ENCODE data around the gene REM2. TPM values are rescaled to one million over a fixed set of nuclear protein-coding genes. Genes with fewer than 3 reads are reported as not detected.

Gene REM2
- total RNA-seq, 4 donors from 2014 or later = 1.1 TPM; not detected in 3

DNA sequence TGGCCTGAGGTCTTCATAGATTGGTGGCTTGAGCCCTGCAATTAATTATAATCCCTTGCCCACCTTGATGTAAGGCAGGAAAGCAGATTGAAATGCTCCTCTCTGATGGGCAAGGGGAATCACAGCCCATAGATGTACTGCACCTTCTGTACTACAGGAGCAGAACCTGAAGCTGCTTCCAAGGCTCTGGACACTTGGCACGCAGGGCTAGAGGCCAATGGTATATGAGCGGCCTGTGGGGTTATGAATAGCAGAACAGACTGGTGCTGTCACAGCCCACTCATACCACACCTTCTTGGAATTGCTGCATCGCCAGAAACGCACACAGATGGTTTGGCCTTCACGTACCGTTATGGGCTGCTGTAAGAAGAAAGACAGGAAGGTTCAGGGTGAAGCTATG lies 37.7 kb downstream of the REM2 start:
- H3K27me3 ChIP-seq = no peaks in the 10 kb centered on the region
- H3K9me3 ChIP-seq = no peaks in the 10 kb centered on the region
- H3K36me3 ChIP-seq = peaks cover 3 to 56% of the 10 kb centered on the region in 2 donors
- H3K4me3 ChIP-seq = no peak overlapping the region
- peaks cover 6 to 23% of the 10 kb centered on the region in 2 donors for H3K4me1 ChIP-seq
- DNase-seq = no peak
- H3K27ac ChIP-seq = no peak overlapping the region
- in situ Hi-C loops (cut with MboI; ENCODE audit: low sequenced_read_pairs in 4 of 4) (no loop called here), intact Hi-C loops (cut with DNase I; ENCODE audit: low total_unique reads) (loop anchor here (10.0 kb wide), 2 partner anchors 364 to 634 kb away; partner anchors contain the start of genes HOMEZ, THTPA and ZFHX2)
- no peak for ATAC-seq
- TF ChIP-seq POLR2A (IDR thresholded peaks at IDR 0.05) = no peak
- TF ChIP-seq, protein P1, sequence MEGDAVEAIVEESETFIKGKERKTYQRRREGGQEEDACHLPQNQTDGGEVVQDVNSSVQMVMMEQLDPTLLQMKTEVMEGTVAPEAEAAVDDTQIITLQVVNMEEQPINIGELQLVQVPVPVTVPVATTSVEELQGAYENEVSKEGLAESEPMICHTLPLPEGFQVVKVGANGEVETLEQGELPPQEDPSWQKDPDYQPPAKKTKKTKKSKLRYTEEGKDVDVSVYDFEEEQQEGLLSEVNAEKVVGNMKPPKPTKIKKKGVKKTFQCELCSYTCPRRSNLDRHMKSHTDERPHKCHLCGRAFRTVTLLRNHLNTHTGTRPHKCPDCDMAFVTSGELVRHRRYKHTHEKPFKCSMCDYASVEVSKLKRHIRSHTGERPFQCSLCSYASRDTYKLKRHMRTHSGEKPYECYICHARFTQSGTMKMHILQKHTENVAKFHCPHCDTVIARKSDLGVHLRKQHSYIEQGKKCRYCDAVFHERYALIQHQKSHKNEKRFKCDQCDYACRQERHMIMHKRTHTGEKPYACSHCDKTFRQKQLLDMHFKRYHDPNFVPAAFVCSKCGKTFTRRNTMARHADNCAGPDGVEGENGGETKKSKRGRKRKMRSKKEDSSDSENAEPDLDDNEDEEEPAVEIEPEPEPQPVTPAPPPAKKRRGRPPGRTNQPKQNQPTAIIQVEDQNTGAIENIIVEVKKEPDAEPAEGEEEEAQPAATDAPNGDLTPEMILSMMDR (IDR thresholded peaks at IDR 0.05 in 4 of 5, conservative IDR thresholded peaks at IDR 0.05 in 1 of 5) = no peak

GRCh38 chr14:22922294-22922693 lies 39.3 kb downstream of the REM2 start:
- no peaks in the 10 kb centered on the region for H3K9me3 ChIP-seq
- intact Hi-C loops (cut with DNase I; ENCODE audit: low total_unique reads) (loop anchor here (10.0 kb wide), 2 partner anchors 363 to 633 kb away; partner anchors contain the start of genes HOMEZ, THTPA and ZFHX2), in situ Hi-C loops (cut with MboI; ENCODE audit: low sequenced_read_pairs in 4 of 4) (no loop called here)
- H3K27ac ChIP-seq = no peak overlapping the region
- no peaks in the 10 kb centered on the region for H3K27me3 ChIP-seq
- no peak for ATAC-seq
- H3K4me3 ChIP-seq = no peak overlapping the region
- H3K4me1 ChIP-seq = peaks cover 6 to 10% of the 10 kb centered on the region in 2 donors
- DNase-seq = no peak
- TF ChIP-seq POLR2A (IDR thresholded peaks at IDR 0.05) = no peak
- TF ChIP-seq, protein P1 (IDR thresholded peaks at IDR 0.05 in 4 of 5, conservative IDR thresholded peaks at IDR 0.05 in 1 of 5) = no peak
- peaks cover 3 to 66% of the 10 kb centered on the region in 2 donors for H3K36me3 ChIP-seq

- Histone ChIP-seq H3K4me3 (no peak overlapping the region), H3K36me3 (peaks cover 3 to 66% of the 10 kb centered on the region in 2 donors), H3K9me3 (no peaks in the 10 kb centered on the region), H3K27ac (no peak overlapping the region), H3K27me3 (no peaks in the 10 kb centered on the region), H3K4me1 (peaks cover 9 to 11% of the 10 kb centered on the region in 2 donors)
- in situ Hi-C loops (cut with MboI; ENCODE audit: low sequenced_read_pairs in 4 of 4) (no loop called here), intact Hi-C loops (cut with DNase I; ENCODE audit: low total_unique reads) (loop anchor here (10.0 kb wide), 2 partner anchors 361 to 631 kb away; partner anchors contain the start of genes HOMEZ, THTPA and ZFHX2)
- ATAC-seq = no peak
- TF ChIP-seq, protein P1 (IDR thresholded peaks at IDR 0.05 in 4 of 5, conservative IDR thresholded peaks at IDR 0.05 in 1 of 5) = no peak
- no peak for TF ChIP-seq POLR2A (IDR thresholded peaks at IDR 0.05)
- no peak for DNase-seq
Measured at GRCh38 chr14:22923746-22924145, 40.7 kb downstream of the REM2 start.

GRCh38 chr14:22925513-22925912 lies 42.5 kb downstream of the REM2 start:
- H3K9me3 ChIP-seq = no peaks in the 10 kb centered on the region
- intact Hi-C loops (cut with DNase I; ENCODE audit: low total_unique reads) (loop anchor here (5.0 to 10.0 kb wide), 3 partner anchors 359 to 629 kb away; partner anchors contain the start of genes HOMEZ, PPP1R3E, THTPA and ZFHX2), in situ Hi-C loops (cut with MboI; ENCODE audit: low sequenced_read_pairs in 4 of 4) (no loop called here)
- no peak overlapping the region for H3K4me3 ChIP-seq
- no peak for ATAC-seq
- peaks cover 9 to 11% of the 10 kb centered on the region in 2 donors for H3K4me1 ChIP-seq
- no peak overlapping the region for H3K27ac ChIP-seq
- H3K27me3 ChIP-seq = no peaks in the 10 kb centered on the region
- no peak for DNase-seq
- TF ChIP-seq, protein P1 (IDR thresholded peaks at IDR 0.05 in 4 of 5, conservative IDR thresholded peaks at IDR 0.05 in 1 of 5) = no peak
- no peak for TF ChIP-seq POLR2A (IDR thresholded peaks at IDR 0.05)
- H3K36me3 ChIP-seq = peaks cover 3 to 60% of the 10 kb centered on the region in 2 donors
